ENCODE measurements around the gene ABCA5.

ABCA5 gene

GRCh38 chr17:69325518-69326376, 1.2 kb downstream of the ABCA5 start:
- TF ChIP-seq CTCF (IDR thresholded peaks at IDR 0.05; ENCODE audit: low read depth, low read length) = no peak
- Histone ChIP-seq H3K27me3 (ENCODE audit: insufficient read depth, low read depth, severe bottlenecking) (no peaks in the 10 kb centered on the region), H3K36me3 (no peaks in the 10 kb centered on the region), H3K4me3 (ENCODE audit: low read depth, low read length) (peak overlapping the region; percentile 92), H3K27ac (peak overlapping the region; percentile 72), H3K9me3 (ENCODE audit: severe bottlenecking) (peaks cover 4% of the 10 kb centered on the region)
- peak; percentile 30 for DNase-seq

GRCh38 chr17:69323806-69324205, 3.1 kb downstream of the ABCA5 start:
- Histone ChIP-seq H3K27me3 (ENCODE audit: insufficient read depth, low read depth, severe bottlenecking) (no peaks in the 10 kb centered on the region), H3K36me3 (no peaks in the 10 kb centered on the region), H3K9me3 (ENCODE audit: severe bottlenecking) (peaks cover 4% of the 10 kb centered on the region), H3K27ac (no peak overlapping the region), H3K4me3 (ENCODE audit: low read depth, low read length) (no peak overlapping the region)
- no peak for TF ChIP-seq CTCF (IDR thresholded peaks at IDR 0.05; ENCODE audit: low read depth, low read length)
- DNase-seq = no peak

GRCh38 chr17:69320908-69321238, 6.1 kb downstream of the ABCA5 start:
- TF ChIP-seq CTCF (IDR thresholded peaks at IDR 0.05; ENCODE audit: low read depth, low read length) = no peak
- no peaks in the 10 kb centered on the region for H3K27me3 ChIP-seq (ENCODE audit: insufficient read depth, low read depth, severe bottlenecking)
- H3K4me3 ChIP-seq (ENCODE audit: low read depth, low read length) = no peak overlapping the region
- no peaks in the 10 kb centered on the region for H3K9me3 ChIP-seq (ENCODE audit: severe bottlenecking)
- DNase-seq = no peak
- H3K36me3 ChIP-seq = no peaks in the 10 kb centered on the region
- no peak overlapping the region for H3K27ac ChIP-seq

GRCh38 chr17:69320210-69320907, 6.6 kb downstream of the ABCA5 start:
- Histone ChIP-seq H3K4me3 (ENCODE audit: low read depth, low read length) (no peak overlapping the region), H3K36me3 (no peaks in the 10 kb centered on the region), H3K27me3 (ENCODE audit: insufficient read depth, low read depth, severe bottlenecking) (no peaks in the 10 kb centered on the region), H3K27ac (no peak overlapping the region), H3K9me3 (ENCODE audit: severe bottlenecking) (no peaks in the 10 kb centered on the region)
- no peak for TF ChIP-seq CTCF (IDR thresholded peaks at IDR 0.05; ENCODE audit: low read depth, low read length)
- DNase-seq = no peak

- Histone ChIP-seq H3K27ac (no peak overlapping the region; the same call in 1 of the 2 replicates), H3K36me3 (no peaks in the 10 kb centered on the region), H3K4me3 (ENCODE audit: low read depth, low read length) (no peak overlapping the region), H3K27me3 (ENCODE audit: insufficient read depth, low read depth, severe bottlenecking) (no peaks in the 10 kb centered on the region), H3K9me3 (ENCODE audit: severe bottlenecking) (no peaks in the 10 kb centered on the region)
- no peak for TF ChIP-seq CTCF (IDR thresholded peaks at IDR 0.05; ENCODE audit: low read depth, low read length)
- DNase-seq = no peak
Measured at GRCh38 chr17:69317625-69318024, 9.3 kb downstream of the ABCA5 start.
